T-helper 2 cell treated with Interferon-gamma antibody and Interleukin-4, amounts not matched to agents 5 μg/mL and 100 μg/mL, for 36 hours (primary cell): Measurements from ENCODE around the gene ENGASE.

ENCODE experiments used
- DNase-seq: peaks from one replicate; pipeline ENCODE4 v3.0.0; 2021; ENCODE audit warnings: low spot score
- H3K27ac Mint-ChIP-seq: one replicate; pipeline ENCODE4 v1.8.0; 2021; ENCODE audit warnings: mild to moderate bottlenecking, mixed read lengths
- H3K27me3 Mint-ChIP-seq: one replicate; pipeline ENCODE4 v1.8.0; 2021; ENCODE audit warnings: low read depth, mixed read lengths
- H3K36me3 Mint-ChIP-seq: one replicate; pipeline ENCODE4 v1.8.0; 2021; ENCODE audit warnings: low read depth, mixed read lengths
- H3K4me1 Mint-ChIP-seq: one replicate; pipeline ENCODE4 v1.8.0; 2021; ENCODE audit warnings: low read depth, mixed read lengths
- H3K4me3 Mint-ChIP-seq: one replicate; pipeline ENCODE4 v1.8.0; 2022; ENCODE audit warnings: mild to moderate bottlenecking, moderate library complexity, mixed read lengths
- H3K9me3 Mint-ChIP-seq: one replicate; pipeline ENCODE4 v1.8.0; 2021; ENCODE audit warnings: mixed read lengths

Gene ENGASE

GRCh38 chr17:79109584-79109983 is 35.0 kb downstream of the ENGASE start:
- H3K27me3 Mint-ChIP-seq: no peaks in the 10 kb centered on the region
- no peak for DNase-seq

GRCh38 chr17:79111097-79111496 is 36.5 kb downstream of the ENGASE start:
- Mint-ChIP-seq H3K27me3 (no peaks in the 10 kb centered on the region), H3K27ac (no peak overlapping the region)

More at GRCh38 chr17:79109584-79109983, 35.0 kb downstream of the ENGASE start:
- no peaks in the 10 kb centered on the region for H3K36me3 Mint-ChIP-seq
- H3K4me1 Mint-ChIP-seq: no peaks in the 10 kb centered on the region
- H3K4me3 Mint-ChIP-seq: no peak overlapping the region
- no peaks in the 10 kb centered on the region for H3K9me3 Mint-ChIP-seq
- no peak overlapping the region for H3K27ac Mint-ChIP-seq

GRCh38 chr17:79112471-79112870 is 37.8 kb downstream of the ENGASE start:
- no peaks in the 10 kb centered on the region for H3K27me3 Mint-ChIP-seq
- H3K9me3 Mint-ChIP-seq: no peaks in the 10 kb centered on the region
- H3K27ac Mint-ChIP-seq: no peak overlapping the region
- DNase-seq: no peak
- H3K4me1 Mint-ChIP-seq: no peaks in the 10 kb centered on the region
- no peak overlapping the region for H3K4me3 Mint-ChIP-seq
- H3K36me3 Mint-ChIP-seq: no peaks in the 10 kb centered on the region

More at GRCh38 chr17:79111097-79111496, 36.5 kb downstream of the ENGASE start:
- no peak overlapping the region for H3K4me3 Mint-ChIP-seq
- no peaks in the 10 kb centered on the region for H3K4me1 Mint-ChIP-seq
- no peaks in the 10 kb centered on the region for H3K36me3 Mint-ChIP-seq
- no peak for DNase-seq
- H3K9me3 Mint-ChIP-seq: no peaks in the 10 kb centered on the region

GRCh38 chr17:79113699-79114457 is 39.3 kb downstream of the ENGASE start:
- Mint-ChIP-seq H3K9me3 (no peaks in the 10 kb centered on the region), H3K4me1 (no peaks in the 10 kb centered on the region), H3K36me3 (no peaks in the 10 kb centered on the region), H3K27me3 (no peaks in the 10 kb centered on the region), H3K27ac (no peak overlapping the region), H3K4me3 (no peak overlapping the region)
- no peak for DNase-seq

GRCh38 chr17:79114458-79115301 is 40.1 kb downstream of the ENGASE start:
- H3K9me3 Mint-ChIP-seq: no peaks in the 10 kb centered on the region
- no peaks in the 10 kb centered on the region for H3K4me1 Mint-ChIP-seq
- H3K36me3 Mint-ChIP-seq: no peaks in the 10 kb centered on the region
- no peak for DNase-seq
- H3K27me3 Mint-ChIP-seq: no peaks in the 10 kb centered on the region
- H3K4me3 Mint-ChIP-seq: no peak overlapping the region
- no peak overlapping the region for H3K27ac Mint-ChIP-seq

GRCh38 chr17:79115487-79115886 is 40.9 kb downstream of the ENGASE start:
- Mint-ChIP-seq H3K4me3 (no peak overlapping the region), H3K36me3 (no peaks in the 10 kb centered on the region), H3K27me3 (no peaks in the 10 kb centered on the region), H3K27ac (no peak overlapping the region), H3K4me1 (no peaks in the 10 kb centered on the region), H3K9me3 (no peaks in the 10 kb centered on the region)
- DNase-seq: no peak

- Mint-ChIP-seq H3K36me3 (no peaks in the 10 kb centered on the region), H3K27me3 (no peaks in the 10 kb centered on the region), H3K4me3 (no peak overlapping the region), H3K9me3 (no peaks in the 10 kb centered on the region), H3K4me1 (no peaks in the 10 kb centered on the region), H3K27ac (no peak overlapping the region)
- no peak for DNase-seq
These were observed 42.1 kb downstream of the ENGASE start for GRCh38 chr17:79116575-79117368.

- H3K4me1 Mint-ChIP-seq: no peaks in the 10 kb centered on the region
- H3K4me3 Mint-ChIP-seq: no peak overlapping the region
- no peak overlapping the region for H3K27ac Mint-ChIP-seq
- H3K36me3 Mint-ChIP-seq: no peaks in the 10 kb centered on the region
- no peak for DNase-seq
- no peaks in the 10 kb centered on the region for H3K27me3 Mint-ChIP-seq
- H3K9me3 Mint-ChIP-seq: no peaks in the 10 kb centered on the region
These were observed 43.4 kb downstream of the ENGASE start for GRCh38 chr17:79117905-79118487.

- no peaks in the 10 kb centered on the region for H3K36me3 Mint-ChIP-seq
- no peaks in the 10 kb centered on the region for H3K27me3 Mint-ChIP-seq
- H3K27ac Mint-ChIP-seq: no peak overlapping the region
- no peaks in the 10 kb centered on the region for H3K4me1 Mint-ChIP-seq
- no peak for DNase-seq
- no peak overlapping the region for H3K4me3 Mint-ChIP-seq
- H3K9me3 Mint-ChIP-seq: no peaks in the 10 kb centered on the region
These were observed 44.3 kb downstream of the ENGASE start for GRCh38 chr17:79118924-79119323.

GRCh38 chr17:79120259-79120658 is 45.6 kb downstream of the ENGASE start:
- no peaks in the 10 kb centered on the region for H3K9me3 Mint-ChIP-seq
- no peaks in the 10 kb centered on the region for H3K36me3 Mint-ChIP-seq
- H3K27me3 Mint-ChIP-seq: no peaks in the 10 kb centered on the region
- H3K27ac Mint-ChIP-seq: no peak overlapping the region
- no peak for DNase-seq
- no peak overlapping the region for H3K4me3 Mint-ChIP-seq
- no peaks in the 10 kb centered on the region for H3K4me1 Mint-ChIP-seq

- Mint-ChIP-seq H3K9me3 (no peaks in the 10 kb centered on the region), H3K27ac (no peak overlapping the region), H3K4me3 (no peak overlapping the region), H3K36me3 (no peaks in the 10 kb centered on the region), H3K27me3 (no peaks in the 10 kb centered on the region), H3K4me1 (no peaks in the 10 kb centered on the region)
- DNase-seq: no peak
These were observed 49.4 kb downstream of the ENGASE start for GRCh38 chr17:79123988-79124387.

GRCh38 chr17:79124513-79125209 is 50.0 kb downstream of the ENGASE start:
- Mint-ChIP-seq H3K4me3 (no peak overlapping the region), H3K9me3 (no peaks in the 10 kb centered on the region), H3K27ac (no peak overlapping the region), H3K4me1 (no peaks in the 10 kb centered on the region), H3K36me3 (no peaks in the 10 kb centered on the region), H3K27me3 (no peaks in the 10 kb centered on the region)
- DNase-seq: no peak

GRCh38 chr17:79125503-79125902 is 50.9 kb downstream of the ENGASE start:
- Mint-ChIP-seq H3K4me1 (no peaks in the 10 kb centered on the region), H3K36me3 (no peaks in the 10 kb centered on the region), H3K4me3 (no peak overlapping the region), H3K27ac (no peak overlapping the region), H3K9me3 (no peaks in the 10 kb centered on the region), H3K27me3 (no peaks in the 10 kb centered on the region)
- DNase-seq: no peak
